HEK293 (cell line): ENCODE data around the gene ARHGEF2.

Experiments used
- YY1 ChIP-seq: fragments of 450-650 bp; formaldehyde crosslinking; IDR thresholded peaks from 2 replicates; pipeline ENCODE4 v1.5.1; 2018; ENCODE audit warnings: missing biosample characterization, missing genetic modification characterization
- TF ChIP-seq, protein P1 (sequence below): fragments of 450-650 bp; formaldehyde crosslinking; IDR thresholded peaks from 2 replicates; pipeline ENCODE4 v1.5.1; 2016; ENCODE audit warnings: missing biosample characterization, missing genetic modification characterization, low read depth
- TF ChIP-seq, protein P2 (sequence below): fragments of 450-650 bp; formaldehyde crosslinking; IDR thresholded peaks from 2 replicates; pipeline ENCODE4 v1.5.1; 2016; ENCODE audit warnings: missing biosample characterization, missing genetic modification characterization

DNA sequence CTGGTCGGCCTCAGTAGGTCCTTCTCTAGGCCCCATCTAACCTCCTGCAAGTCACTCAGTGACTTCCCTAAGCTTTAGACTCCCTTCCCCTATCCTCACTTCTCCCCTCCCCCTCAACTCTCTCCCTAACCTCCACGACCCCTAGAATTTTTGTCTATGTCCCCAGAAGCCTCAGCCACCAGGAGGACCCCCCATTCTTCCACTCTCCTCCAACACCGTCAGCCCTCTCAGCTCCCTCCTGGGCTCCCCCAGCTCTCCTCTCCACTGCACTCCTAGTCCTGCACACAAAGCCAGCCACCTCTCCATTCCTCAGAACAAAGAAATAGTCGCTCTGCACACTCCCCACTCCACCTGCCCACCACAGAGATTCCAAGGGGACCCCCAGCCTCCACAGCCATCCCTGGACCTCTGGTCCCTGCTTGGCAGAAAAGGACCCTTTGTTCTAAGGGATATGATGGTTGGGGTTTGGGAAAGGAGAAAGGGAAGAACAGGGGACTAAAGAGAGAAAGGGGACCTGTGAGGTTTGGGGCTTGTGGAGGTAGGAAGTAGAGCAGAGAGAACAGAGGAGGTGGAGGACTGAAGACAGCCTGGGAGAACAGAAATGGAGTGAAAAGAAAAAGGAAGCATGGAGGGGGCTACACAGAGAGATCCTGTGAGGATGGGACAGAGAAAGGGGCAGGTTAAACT, 2.8 kb downstream of the ARHGEF2 start:
- TF ChIP-seq, protein P1, sequence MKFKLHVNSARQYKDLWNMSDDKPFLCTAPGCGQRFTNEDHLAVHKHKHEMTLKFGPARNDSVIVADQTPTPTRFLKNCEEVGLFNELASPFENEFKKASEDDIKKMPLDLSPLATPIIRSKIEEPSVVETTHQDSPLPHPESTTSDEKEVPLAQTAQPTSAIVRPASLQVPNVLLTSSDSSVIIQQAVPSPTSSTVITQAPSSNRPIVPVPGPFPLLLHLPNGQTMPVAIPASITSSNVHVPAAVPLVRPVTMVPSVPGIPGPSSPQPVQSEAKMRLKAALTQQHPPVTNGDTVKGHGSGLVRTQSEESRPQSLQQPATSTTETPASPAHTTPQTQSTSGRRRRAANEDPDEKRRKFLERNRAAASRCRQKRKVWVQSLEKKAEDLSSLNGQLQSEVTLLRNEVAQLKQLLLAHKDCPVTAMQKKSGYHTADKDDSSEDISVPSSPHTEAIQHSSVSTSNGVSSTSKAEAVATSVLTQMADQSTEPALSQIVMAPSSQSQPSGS (tag by site-specific recombination): no peak
- TF ChIP-seq YY1 (tag by site-specific recombination): no peak
- TF ChIP-seq, protein P2, sequence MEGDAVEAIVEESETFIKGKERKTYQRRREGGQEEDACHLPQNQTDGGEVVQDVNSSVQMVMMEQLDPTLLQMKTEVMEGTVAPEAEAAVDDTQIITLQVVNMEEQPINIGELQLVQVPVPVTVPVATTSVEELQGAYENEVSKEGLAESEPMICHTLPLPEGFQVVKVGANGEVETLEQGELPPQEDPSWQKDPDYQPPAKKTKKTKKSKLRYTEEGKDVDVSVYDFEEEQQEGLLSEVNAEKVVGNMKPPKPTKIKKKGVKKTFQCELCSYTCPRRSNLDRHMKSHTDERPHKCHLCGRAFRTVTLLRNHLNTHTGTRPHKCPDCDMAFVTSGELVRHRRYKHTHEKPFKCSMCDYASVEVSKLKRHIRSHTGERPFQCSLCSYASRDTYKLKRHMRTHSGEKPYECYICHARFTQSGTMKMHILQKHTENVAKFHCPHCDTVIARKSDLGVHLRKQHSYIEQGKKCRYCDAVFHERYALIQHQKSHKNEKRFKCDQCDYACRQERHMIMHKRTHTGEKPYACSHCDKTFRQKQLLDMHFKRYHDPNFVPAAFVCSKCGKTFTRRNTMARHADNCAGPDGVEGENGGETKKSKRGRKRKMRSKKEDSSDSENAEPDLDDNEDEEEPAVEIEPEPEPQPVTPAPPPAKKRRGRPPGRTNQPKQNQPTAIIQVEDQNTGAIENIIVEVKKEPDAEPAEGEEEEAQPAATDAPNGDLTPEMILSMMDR: no peak
